SK-N-SH (cell line): ENCODE measurements around the gene TPST2. TPM values are rescaled to one million over a fixed set of nuclear protein-coding genes. Genes with fewer than 3 reads are reported as not detected.

Source experiments
- CTCF ChIA-PET: fragments of 300-600, 350-600 bp; formaldehyde crosslinking; extraction: SDS; loops from one replicate; lab custom pipeline; 2021; lab: Yijun Ruan, JAX
- POLR2A ChIA-PET: fragments of 350-600 bp; sonication (Branson Sonifier 250); formaldehyde crosslinking; extraction: SDS; loops from one replicate; lab custom pipeline; 2020; ENCODE audit warnings: antibody characterized with exemption, inconsistent platforms; lab: Yijun Ruan, JAX
- DNase-seq: peaks from one replicate; pipeline ENCODE4 v3.0.0; 2012
- H2AFZ ChIP-seq: fragments of 200-600 bp; sonication (generic); 2 replicates; pipeline ENCODE4 v1.8.1; 2016; ENCODE audit warnings: antibody characterized with exemption, mild to moderate bottlenecking, low read depth
- H3F3A ChIP-seq: fragments of 200-600 bp; sonication (generic); replicated peaks from 2 replicates; pipeline ENCODE3; 2016; ENCODE audit warnings: antibody characterized with exemption, mild to moderate bottlenecking; ENCODE audit not compliant: insufficient read depth
- H3K27ac ChIP-seq, 2 experiments: fragments of 200-500 bp in 1 of 2; fragments of 200-600 bp in 1 of 2; sonication (Bioruptor generic) in 1 of 2; sonication (generic), shearing (Covaris generic) in 1 of 2; 2 replicates each; pipeline versions ENCODE4 v1.5.1 to v1.6.1; 2014 to 2016; ENCODE audit warnings: low read depth in 2 of 2, inconsistent platforms in 1 of 2, low read length in 1 of 2, mild to moderate bottlenecking in 1 of 2, mixed read lengths in 1 of 2
- H3K27me3 ChIP-seq: fragments of 200-600 bp; sonication (generic), shearing (Covaris generic); 2 replicates; pipeline ENCODE4 v1.6.1; 2016; ENCODE audit warnings: mixed run types; ENCODE audit not compliant: insufficient read depth
- H3K36me3 ChIP-seq, 2 experiments: fragments of 200-500 bp in 1 of 2; fragments of 200-600 bp in 1 of 2; sonication (Bioruptor generic) in 1 of 2; sonication (generic) in 1 of 2; replicated peaks in 1 of 2; 2 replicates each; pipeline versions ENCODE3 to v1.5.1; 2014 to 2016; ENCODE audit warnings: low read length in 1 of 2, mild to moderate bottlenecking in 1 of 2; ENCODE audit not compliant: insufficient read depth in 2 of 2, control insufficient read depth in 1 of 2
- H3K4me1 ChIP-seq, 2 experiments: fragments of 200-500 bp in 1 of 2; fragments of 200-600 bp in 1 of 2; sonication (Bioruptor generic) in 1 of 2; sonication (generic), shearing (Covaris generic) in 1 of 2; 2 replicates each; pipeline versions ENCODE4 v1.5.1 to v1.6.1; 2014 to 2016; ENCODE audit warnings: low read depth in 1 of 2, low read length in 1 of 2, mixed run types in 1 of 2; ENCODE audit not compliant: insufficient read depth in 2 of 2, control insufficient read depth in 1 of 2
- H3K4me2 ChIP-seq: fragments of 200-600 bp; sonication (generic), shearing (Covaris generic); 2 replicates; pipeline ENCODE4 v1.6.1; 2017; ENCODE audit warnings: mixed run types
- H3K4me3 ChIP-seq, 2 experiments: fragments of 200-500 bp in 1 of 2; fragments of 200-600 bp in 1 of 2; sonication (Bioruptor generic) in 1 of 2; sonication (generic), shearing (Covaris generic) in 1 of 2; 2 replicates each; pipeline versions ENCODE4 v1.5.1 to v1.8.1; 2014 to 2016; ENCODE audit warnings: low read depth in 2 of 2, inconsistent platforms in 1 of 2, low read length in 1 of 2, mild to moderate bottlenecking in 1 of 2, mixed read lengths in 1 of 2, moderate library complexity in 1 of 2
- H3K79me2 ChIP-seq: fragments of 200-600 bp; sonication (generic); 2 replicates; pipeline ENCODE4 v1.8.1; 2017; ENCODE audit warnings: mild to moderate bottlenecking; ENCODE audit not compliant: insufficient read depth
- H3K9ac ChIP-seq: fragments of 200-600 bp; sonication (generic); 2 replicates; pipeline ENCODE4 v1.6.1; 2017; ENCODE audit warnings: mixed run types
- H3K9me2 ChIP-seq: fragments of 200-600 bp; sonication (generic); 2 replicates; pipeline ENCODE4 v1.6.1; 2017; ENCODE audit warnings: mixed run types
- H3K9me3 ChIP-seq: fragments of 200-600 bp; sonication (generic); 2 replicates; pipeline ENCODE4 v1.6.1; 2017; ENCODE audit warnings: mixed run types, mild to moderate bottlenecking, moderate library complexity
- H4K20me1 ChIP-seq: fragments of 200-600 bp; sonication (generic); 2 replicates; pipeline ENCODE4 v1.6.1; 2017; ENCODE audit warnings: mild to moderate bottlenecking, mixed run types; ENCODE audit not compliant: insufficient read depth
- CHD2 ChIP-seq: fragments of 150-350 bp; IDR thresholded peaks from 2 replicates; pipeline ENCODE4 v1.6.1; 2018; ENCODE audit warnings: low read length; ENCODE audit not compliant: partially characterized antibody
- ELF1 ChIP-seq: IDR thresholded peaks from 2 replicates; pipeline ENCODE4 v1.4.0; 2012
- EZH2phosphoT487 ChIP-seq: fragments of 200-600 bp; sonication (generic); IDR thresholded peaks from 2 replicates; pipeline ENCODE4 v1.6.1; 2017; ENCODE audit warnings: low read depth, mixed run types, mild to moderate bottlenecking, antibody characterized with exemption, moderate library complexity, borderline replicate concordance
- FOSL2 ChIP-seq: IDR thresholded peaks from 2 replicates; pipeline ENCODE4 v1.4.0; 2012; ENCODE audit warnings: low read depth, mild to moderate bottlenecking, moderate library complexity, borderline replicate concordance
- FOXM1 ChIP-seq: IDR thresholded peaks from 2 replicates; pipeline ENCODE4 v1.4.0; 2012; ENCODE audit warnings: low read depth, mild to moderate bottlenecking
- MAX ChIP-seq: IDR thresholded peaks from 2 replicates; pipeline ENCODE4 v1.4.0; 2012; ENCODE audit warnings: low read depth
- NRF1 ChIP-seq: IDR thresholded peaks from 2 replicates; pipeline ENCODE4 v1.6.1; 2012; ENCODE audit warnings: low read depth, mild to moderate bottlenecking, low read length
- REST ChIP-seq: IDR thresholded peaks from 2 replicates; pipeline ENCODE4 v1.6.1; 2012; ENCODE audit warnings: mild to moderate bottlenecking, low read depth, low read length, moderate library complexity
- SMC3 ChIP-seq: IDR thresholded peaks from 2 replicates; pipeline ENCODE4 v1.6.1; 2012; ENCODE audit warnings: low read depth, low read length, improper control_type of control experiment
- TAF1 ChIP-seq: IDR thresholded peaks from 2 replicates; pipeline ENCODE4 v1.6.1; 2012; ENCODE audit warnings: low read depth, mild to moderate bottlenecking, low read length, moderate library complexity, borderline replicate concordance
- WGBS: methylation state at CpG from one replicate; pipeline ENCODE4 v1.1.6; 2017; ENCODE audit warnings: low lambda C conversion rate; 5-methylcytosine and 5-hydroxymethylcytosine counted together
- polyA plus RNA-seq, 3 experiments: library from polyadenylated mRNA; depleted of rRNA; stranded (reverse); fragments of >200 nt; gene quantifications; 2 replicates each; pipeline ENCODE4 v1.2.3, GENCODE V29; 2012
- TF ChIP-seq, protein P1 (sequence below): fragments of 200-600 bp; sonication (generic); IDR thresholded peaks from 2 replicates; pipeline ENCODE4 v1.6.1; 2017; ENCODE audit warnings: antibody characterized with exemption, mild to moderate bottlenecking, moderate library complexity

TPST2 gene
- polyA plus RNA-seq, 1 of the 3 experiments (the other 2 are of a cell fraction): 58.4 TPM

GRCh38 chr22:26593763-26594162 lies 3.8 kb upstream of the TPST2 start:
- Histone ChIP-seq H3K4me3 (no peak overlapping the region), H3K27me3 (0 out of 2 replicates have a peak, but pooled peaks cover 4% of the 10 kb centered on the region), H3K4me1 (peaks cover 0 to 7% of the 10 kb centered on the region in 2 experiments; a peak in 1 of 4 replicates)
- TF ChIP-seq FOSL2: no peak
- TF ChIP-seq, all 33 proteins: peak for 0
- ChIA-PET CTCF (no interaction called here), POLR2A (no interaction called here)
- 57% methylated on average over 1 of the region's 1 CpG for WGBS
- no peak for DNase-seq
- Histone ChIP-seq H3K9ac (no peak overlapping the region), H4K20me1 (no peaks in the 10 kb centered on the region), H3K79me2 (peaks cover 5% of the 10 kb centered on the region), H3K9me2 (no peaks in the 10 kb centered on the region), H3K36me3 (no peaks in the 10 kb centered on the region), H3K9me3 (no peaks in the 10 kb centered on the region), H3F3A (no peaks in the 10 kb centered on the region), H3K27ac (no peak overlapping the region), H2AFZ (no peak overlapping the region), H3K4me2 (no peak overlapping the region)

DNA sequence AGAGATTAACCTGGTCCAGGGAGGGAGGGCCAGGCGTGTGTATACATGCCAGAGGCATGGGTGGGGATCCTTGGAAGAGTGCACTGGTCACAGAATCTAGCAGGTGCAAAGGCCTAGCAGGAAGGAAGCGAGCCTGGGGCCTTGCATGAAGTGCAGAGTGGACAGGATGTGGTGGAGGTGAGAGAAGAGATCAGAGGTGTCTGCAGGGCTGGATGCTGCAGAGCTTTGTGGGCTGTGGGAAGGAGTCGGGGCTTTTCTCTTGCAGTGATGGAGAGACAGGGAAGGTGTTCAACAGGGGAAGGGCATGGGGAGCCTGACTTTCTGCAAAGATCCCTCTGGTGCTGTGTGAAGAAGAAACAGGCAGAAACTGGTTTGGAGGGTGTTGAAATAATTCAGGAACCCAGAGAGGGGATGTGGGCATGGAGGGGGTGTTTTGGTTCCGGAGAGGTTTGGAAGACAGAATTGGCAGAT lies 2.5 kb upstream of the TPST2 start:
- Histone ChIP-seq H2AFZ (no peak overlapping the region), H3K9me2 (no peaks in the 10 kb centered on the region), H3K9me3 (no peaks in the 10 kb centered on the region), H3K4me2 (no peak overlapping the region), H3K4me1 (peaks cover 0 to 7% of the 10 kb centered on the region in 2 experiments; a peak in 1 of 4 replicates), H3K9ac (no peak overlapping the region), H3K27ac (no peak overlapping the region), H3K79me2 (peaks cover 17% of the 10 kb centered on the region), H3K36me3 (peaks cover 0 to 5% of the 10 kb centered on the region in 2 experiments), H3K4me3 (no peak overlapping the region), H3F3A (no peaks in the 10 kb centered on the region), H4K20me1 (no peaks in the 10 kb centered on the region), H3K27me3 (0 out of 2 replicates have a peak, but pooled peaks cover 4% of the 10 kb centered on the region)
- 76% methylated on average over 4 of the region's 4 CpGs for WGBS
- POLR2A ChIA-PET: interaction anchor here (0.9 kb wide), 1 partner anchor 80 kb away, joined by 3 read pairs; no protein-coding TSS in a partner anchor
- TF ChIP-seq CHD2 (no peak), FOSL2 (no peak)
- TF ChIP-seq, protein P1, sequence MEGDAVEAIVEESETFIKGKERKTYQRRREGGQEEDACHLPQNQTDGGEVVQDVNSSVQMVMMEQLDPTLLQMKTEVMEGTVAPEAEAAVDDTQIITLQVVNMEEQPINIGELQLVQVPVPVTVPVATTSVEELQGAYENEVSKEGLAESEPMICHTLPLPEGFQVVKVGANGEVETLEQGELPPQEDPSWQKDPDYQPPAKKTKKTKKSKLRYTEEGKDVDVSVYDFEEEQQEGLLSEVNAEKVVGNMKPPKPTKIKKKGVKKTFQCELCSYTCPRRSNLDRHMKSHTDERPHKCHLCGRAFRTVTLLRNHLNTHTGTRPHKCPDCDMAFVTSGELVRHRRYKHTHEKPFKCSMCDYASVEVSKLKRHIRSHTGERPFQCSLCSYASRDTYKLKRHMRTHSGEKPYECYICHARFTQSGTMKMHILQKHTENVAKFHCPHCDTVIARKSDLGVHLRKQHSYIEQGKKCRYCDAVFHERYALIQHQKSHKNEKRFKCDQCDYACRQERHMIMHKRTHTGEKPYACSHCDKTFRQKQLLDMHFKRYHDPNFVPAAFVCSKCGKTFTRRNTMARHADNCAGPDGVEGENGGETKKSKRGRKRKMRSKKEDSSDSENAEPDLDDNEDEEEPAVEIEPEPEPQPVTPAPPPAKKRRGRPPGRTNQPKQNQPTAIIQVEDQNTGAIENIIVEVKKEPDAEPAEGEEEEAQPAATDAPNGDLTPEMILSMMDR: no peak
- CTCF ChIA-PET: interaction anchor here (0.9 kb wide), 1 partner anchor 90 kb away, joined by 3 read pairs; no protein-coding TSS in a partner anchor
- DNase-seq: no peak

GRCh38 chr22:26589367-26589844 lies 526 bp downstream of the TPST2 start:
- Histone ChIP-seq H3K9me3 (no peaks in the 10 kb centered on the region), H3K79me2 (peaks cover 25% of the 10 kb centered on the region), H3K4me1 (peaks cover 10 to 17% of the 10 kb centered on the region in 2 experiments; a peak in 3 of 4 replicates), H3K9ac (peak overlapping the region; percentile 83), H3F3A (peaks cover 20% of the 10 kb centered on the region), H3K27me3 (no peaks in the 10 kb centered on the region), H4K20me1 (no peaks in the 10 kb centered on the region; the same call in 1 of the 2 replicates), H3K4me2 (peak overlapping the region; percentile 94), H3K27ac (peak overlapping the region; percentile 40 to 44; a peak in 2 of 4 replicates), H3K9me2 (no peaks in the 10 kb centered on the region), H3K4me3 (peak overlapping the region; percentile 74 to 88), H3K36me3 (peaks cover 0 to 5% of the 10 kb centered on the region in 2 experiments), H2AFZ (peak overlapping the region; percentile 91; the same call in 1 of the 2 replicates)
- DNase-seq: peak; percentile 60
- ChIA-PET CTCF (interaction anchor here (1.3 to 1.5 kb wide), 2 partner anchors 33 to 54 kb away, joined by 3 to 5 read pairs; partner anchors contain the start of gene CRYBA4), POLR2A (no interaction called here)
- 0% methylated on average over 16 of the region's 44 CpGs for WGBS
- TF ChIP-seq EZH2phosphoT487 (no peak), ELF1 (no peak), FOXM1 (no peak), FOSL2 (no peak), SMC3 (no peak), MAX (0 out of 2 replicates have a peak, but pooled peaks have one; percentile 54), TAF1 (no peak), NRF1 (no peak), REST (no peak)
